ENCODE data around the gene HDAC5.

GRCh38 chr17:44105941-44106340 is 17.5 kb downstream of the HDAC5 start:
- TF ChIP-seq GATA2 (IDR thresholded peaks at IDR 0.05; ENCODE audit: low read depth, low read length) (no peak), GATA3 (IDR thresholded peaks at IDR 0.05; ENCODE audit: low read depth, low read length) (no peak)

Measured in SH-SY5Y (cell line).